Ectodermal cell (in vitro differentiated cells): ENCODE measurements around the gene STX2.

ENCODE experiments used
- H3K27ac ChIP-seq: 2 replicates; pipeline ENCODE4 v1.7.0; 2013; ENCODE audit warnings: mild to moderate bottlenecking, low read depth, low read length; ENCODE audit not compliant: insufficient read depth, poor library complexity, severe bottlenecking
- H3K27me3 ChIP-seq: 2 replicates; pipeline ENCODE4 v1.7.0; 2013; ENCODE audit warnings: mild to moderate bottlenecking, low read length; ENCODE audit not compliant: insufficient read depth, control insufficient read depth, poor library complexity, severe bottlenecking
- H3K36me3 ChIP-seq: one replicate; pipeline ENCODE4 v1.7.0; 2013; ENCODE audit warnings: low read length; ENCODE audit not compliant: control insufficient read depth, insufficient read depth
- H3K4me1 ChIP-seq: one replicate; pipeline ENCODE4 v1.7.0; 2013; ENCODE audit warnings: low read length; ENCODE audit not compliant: control insufficient read depth, insufficient read depth
- H3K4me3 ChIP-seq: 2 replicates; pipeline ENCODE4 v1.7.0; 2013; ENCODE audit warnings: low read depth, low read length, control low read depth; ENCODE audit not compliant: insufficient read depth
- H3K9me3 ChIP-seq: 2 replicates; pipeline ENCODE4 v1.7.0; 2013; ENCODE audit warnings: mild to moderate bottlenecking, low read length, moderate library complexity; ENCODE audit not compliant: control insufficient read depth
- WGBS, 2 experiments: methylation state at CpG; one replicate each; pipeline ENCODE4 v1.1.7; 2013; ENCODE audit warnings: missing lambda C conversion rate in 2 of 2; 5-methylcytosine and 5-hydroxymethylcytosine counted together

The STX2 gene

DNA sequence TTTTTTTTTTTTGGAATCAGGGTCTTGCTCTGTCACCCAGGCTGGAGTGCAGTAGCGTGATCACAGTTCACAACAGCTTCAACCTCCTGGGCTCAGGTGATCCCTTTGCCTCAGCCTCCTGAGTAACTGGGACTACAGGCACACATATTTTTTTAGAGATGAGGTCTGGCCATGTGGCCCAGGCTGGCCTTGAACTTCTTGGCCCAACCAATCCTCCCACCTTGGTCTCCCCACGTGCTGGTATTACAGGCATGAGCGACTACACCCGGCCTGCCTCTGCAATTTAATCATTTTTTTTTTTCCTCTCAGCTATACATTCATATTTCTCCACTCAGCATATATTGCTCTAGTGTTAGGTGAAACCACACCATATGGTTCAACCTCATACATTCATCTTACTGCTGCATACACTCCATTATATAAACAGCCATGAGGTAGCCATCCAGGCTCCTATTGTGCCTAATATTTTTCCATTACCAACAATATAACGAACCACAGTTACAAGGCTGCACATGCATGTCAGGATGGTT is 7.1 kb downstream of the STX2 start:
- H3K27ac ChIP-seq, result no peak overlapping the region
- 90 to 91% methylated on average over 5 of the region's 5 CpGs for WGBS, 2 experiments
- H3K4me1 ChIP-seq, result peaks cover 23% of the 10 kb centered on the region
- H3K9me3 ChIP-seq, result no peaks in the 10 kb centered on the region
- H3K4me3 ChIP-seq, result no peak overlapping the region
- no peaks in the 10 kb centered on the region for H3K36me3 ChIP-seq
- no peaks in the 10 kb centered on the region for H3K27me3 ChIP-seq

DNA sequence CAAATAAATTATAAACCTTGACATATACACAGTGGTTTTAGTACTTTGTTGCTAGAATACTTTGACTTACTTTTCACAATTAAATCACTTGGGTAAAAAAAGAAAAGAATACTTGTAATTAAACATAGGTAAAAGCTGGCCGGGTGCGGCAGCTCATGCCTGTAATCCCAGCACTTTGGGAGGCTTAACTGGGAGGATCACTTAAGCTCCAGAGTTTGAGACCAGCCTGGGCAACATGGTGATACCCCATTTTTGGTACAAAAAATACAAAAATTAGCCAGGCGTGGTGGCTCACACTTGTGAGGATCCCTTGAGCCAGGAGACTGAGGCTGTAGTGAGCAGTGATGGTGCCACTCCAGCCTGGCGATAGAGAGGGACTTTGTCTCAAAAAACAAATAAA is 7.8 kb downstream of the STX2 start:
- 93 to 95% methylated on average over 3 to 4 of the region's 4 CpGs for WGBS, 2 experiments
- Histone ChIP-seq H3K4me3 (no peak overlapping the region), H3K4me1 (peaks cover 23% of the 10 kb centered on the region), H3K27me3 (no peaks in the 10 kb centered on the region), H3K9me3 (no peaks in the 10 kb centered on the region), H3K36me3 (no peaks in the 10 kb centered on the region), H3K27ac (no peak overlapping the region)

- peaks cover 23% of the 10 kb centered on the region for H3K4me1 ChIP-seq
- WGBS, 2 experiments, result 73 to 76% methylated on average over 14 of the region's 14 CpGs
- H3K9me3 ChIP-seq, result no peaks in the 10 kb centered on the region
- H3K27me3 ChIP-seq, result no peaks in the 10 kb centered on the region
- H3K36me3 ChIP-seq, result no peaks in the 10 kb centered on the region
- H3K4me3 ChIP-seq, result no peak overlapping the region
- no peak overlapping the region for H3K27ac ChIP-seq
Observed at GRCh38 chr12:130830246-130830551, 8.9 kb downstream of the STX2 start.

DNA sequence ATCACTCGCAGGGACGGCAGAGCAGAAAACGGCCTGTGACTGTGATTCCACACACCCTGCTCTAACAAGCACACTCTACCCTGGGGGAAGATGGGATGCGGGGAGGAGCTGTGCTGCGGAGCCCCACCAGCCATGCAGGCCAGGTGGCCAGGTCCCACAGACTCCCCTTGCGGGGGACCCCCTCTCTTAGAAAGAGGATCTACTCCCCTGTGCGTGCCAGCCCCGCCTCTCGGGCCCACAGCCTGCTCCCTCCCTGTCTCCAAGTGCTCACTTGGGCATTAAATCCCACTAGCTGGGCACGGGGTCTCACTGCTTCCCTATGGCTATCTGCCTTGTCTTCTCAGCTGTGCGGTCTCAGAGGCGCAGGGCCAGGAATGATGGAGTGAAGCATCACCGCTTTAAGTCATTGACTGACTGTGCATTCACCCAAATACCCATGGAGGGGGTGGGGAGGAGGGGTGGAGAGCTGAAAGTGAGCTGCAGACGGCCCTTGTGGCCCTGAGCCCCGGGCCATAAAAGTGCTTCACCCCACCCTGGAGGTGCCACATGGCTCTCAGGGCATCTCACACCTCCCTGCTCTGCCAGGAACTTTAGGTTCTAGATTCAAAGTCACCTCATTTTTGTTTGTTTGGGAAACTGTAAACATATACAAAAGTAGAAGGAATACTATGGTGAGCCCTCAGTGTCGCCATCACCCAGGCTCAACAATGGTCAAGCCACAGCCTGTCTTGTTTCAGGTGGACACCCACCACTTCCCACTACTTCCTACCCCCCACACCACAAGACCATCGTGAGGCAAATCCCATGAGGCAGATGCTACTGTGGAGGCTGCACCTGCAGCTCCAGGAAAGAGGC is 9.4 kb downstream of the STX2 start:
- Histone ChIP-seq H3K27ac (no peak overlapping the region), H3K36me3 (no peaks in the 10 kb centered on the region), H3K4me1 (peaks cover 23% of the 10 kb centered on the region), H3K9me3 (no peaks in the 10 kb centered on the region), H3K4me3 (no peak overlapping the region), H3K27me3 (no peaks in the 10 kb centered on the region)
- 85% methylated on average over 17 of the region's 17 CpGs for WGBS, 2 experiments

DNA sequence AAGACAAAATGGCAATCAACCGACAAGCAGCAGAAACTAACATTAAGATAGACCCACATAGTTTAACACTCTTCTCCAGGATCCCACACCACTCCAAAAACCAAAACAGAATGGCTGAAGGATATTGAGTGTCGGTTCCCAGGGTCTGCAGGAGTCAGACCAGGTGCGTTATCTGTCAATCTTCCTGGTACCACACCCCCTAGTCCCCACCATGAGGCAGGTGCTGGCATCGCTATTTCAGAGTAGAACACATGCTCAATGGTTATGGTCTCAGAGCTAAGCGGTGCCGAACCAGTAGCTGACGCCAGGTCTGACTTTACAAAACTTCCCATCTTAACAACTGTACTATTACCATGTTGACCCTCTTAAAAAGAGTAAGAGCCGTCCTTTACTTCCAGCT is 10.2 kb downstream of the STX2 start:
- no peaks in the 10 kb centered on the region for H3K9me3 ChIP-seq
- peaks cover 1% of the 10 kb centered on the region for H3K36me3 ChIP-seq
- WGBS, 2 experiments, result 91 to 92% methylated on average over 8 of the region's 8 CpGs
- peaks cover 23% of the 10 kb centered on the region for H3K4me1 ChIP-seq
- no peak overlapping the region for H3K4me3 ChIP-seq
- no peaks in the 10 kb centered on the region for H3K27me3 ChIP-seq
- H3K27ac ChIP-seq, result no peak overlapping the region

- WGBS, 2 experiments, result 90 to 93% methylated on average over 3 of the region's 3 CpGs
- Histone ChIP-seq H3K27me3 (no peaks in the 10 kb centered on the region), H3K4me1 (peaks cover 16% of the 10 kb centered on the region), H3K27ac (no peak overlapping the region), H3K4me3 (no peak overlapping the region), H3K9me3 (no peaks in the 10 kb centered on the region), H3K36me3 (peaks cover 7% of the 10 kb centered on the region)
Observed at GRCh38 chr12:130827432-130827831, 11.6 kb downstream of the STX2 start.

DNA sequence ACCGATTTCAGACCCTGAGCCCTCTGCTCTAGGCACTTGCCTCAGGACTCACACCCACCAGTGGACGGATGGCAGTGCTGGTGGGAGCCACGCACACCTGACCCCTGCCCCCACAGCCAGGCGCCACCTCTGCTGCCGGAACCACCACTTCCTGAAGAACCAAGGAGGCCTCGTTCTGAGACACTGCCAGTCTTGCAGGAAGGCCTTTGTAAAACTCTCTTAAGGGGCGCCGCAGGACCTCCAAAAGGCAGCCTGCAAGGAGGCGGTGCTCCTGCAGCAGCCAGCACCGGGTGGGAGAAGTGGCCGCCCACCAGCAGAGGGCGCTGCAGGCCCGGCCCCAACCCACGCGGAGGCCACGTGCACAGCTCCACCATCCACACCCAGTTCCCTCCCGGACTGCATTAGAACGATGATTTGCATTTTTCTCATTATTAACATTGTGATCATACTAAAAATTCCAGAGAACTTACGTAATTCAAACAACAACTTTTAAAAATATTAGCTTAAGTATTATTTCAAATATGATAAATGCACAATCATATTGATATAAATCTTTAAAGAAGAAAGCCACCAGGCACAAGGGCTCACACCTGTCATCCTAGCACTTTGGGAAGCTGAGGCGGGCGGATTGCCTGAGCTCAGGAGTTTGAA is 12.8 kb downstream of the STX2 start:
- no peak overlapping the region for H3K27ac ChIP-seq
- H3K4me1 ChIP-seq, result peaks cover 16% of the 10 kb centered on the region
- H3K9me3 ChIP-seq, result no peaks in the 10 kb centered on the region
- peaks cover 7% of the 10 kb centered on the region for H3K36me3 ChIP-seq
- no peaks in the 10 kb centered on the region for H3K27me3 ChIP-seq
- 74 to 77% methylated on average over 20 of the region's 21 CpGs for WGBS, 2 experiments
- H3K4me3 ChIP-seq, result no peak overlapping the region

DNA sequence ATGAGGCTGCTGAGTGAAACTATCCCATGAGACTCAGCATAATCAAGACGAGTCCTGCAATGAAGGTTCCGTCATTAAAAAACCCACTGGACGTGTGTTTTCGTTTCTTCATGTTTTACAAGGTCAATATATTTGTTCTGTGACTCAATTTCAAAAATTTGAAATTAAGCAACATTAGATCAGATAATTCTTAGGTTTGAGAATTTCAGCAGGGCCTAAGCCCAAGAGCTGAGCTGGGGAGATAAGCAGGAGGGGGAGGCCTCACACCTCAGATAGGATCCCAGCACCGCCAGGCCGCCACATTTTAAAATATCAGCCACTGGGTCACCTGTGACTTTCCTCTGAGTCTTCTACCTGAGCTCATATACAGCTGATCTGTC is 13.3 kb downstream of the STX2 start:
- Histone ChIP-seq H3K27ac (no peak overlapping the region), H3K4me1 (peaks cover 16% of the 10 kb centered on the region), H3K4me3 (no peak overlapping the region), H3K27me3 (no peaks in the 10 kb centered on the region), H3K36me3 (peaks cover 7% of the 10 kb centered on the region), H3K9me3 (no peaks in the 10 kb centered on the region)
- WGBS, 2 experiments, result 95 to 99% methylated on average over 5 to 6 of the region's 6 CpGs

DNA sequence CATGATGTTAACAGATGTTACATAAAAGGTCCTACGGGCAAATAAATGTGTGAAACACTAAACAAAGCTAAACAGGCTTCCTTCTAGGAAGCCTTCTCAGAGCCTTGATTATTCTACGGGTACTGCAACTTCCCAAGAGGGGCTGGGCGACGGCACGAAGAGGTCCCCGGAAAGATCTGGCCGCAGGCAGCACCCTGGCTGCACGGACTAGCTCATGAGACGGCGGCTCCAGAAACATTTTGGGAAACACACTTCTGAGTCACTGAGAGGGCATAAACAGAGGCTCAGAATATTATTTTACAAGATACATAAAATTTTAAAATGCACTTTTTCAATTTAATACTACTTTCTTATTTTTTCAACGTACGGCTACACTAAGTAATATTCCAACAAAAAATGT is 19.4 kb downstream of the STX2 start:
- H3K4me1 ChIP-seq, result peaks cover 11% of the 10 kb centered on the region
- H3K4me3 ChIP-seq, result no peak overlapping the region
- H3K36me3 ChIP-seq, result peaks cover 13% of the 10 kb centered on the region
- H3K27ac ChIP-seq, result no peak overlapping the region
- no peaks in the 10 kb centered on the region for H3K9me3 ChIP-seq
- no peaks in the 10 kb centered on the region for H3K27me3 ChIP-seq
- WGBS, 2 experiments, result 95% methylated on average over 12 of the region's 12 CpGs

DNA sequence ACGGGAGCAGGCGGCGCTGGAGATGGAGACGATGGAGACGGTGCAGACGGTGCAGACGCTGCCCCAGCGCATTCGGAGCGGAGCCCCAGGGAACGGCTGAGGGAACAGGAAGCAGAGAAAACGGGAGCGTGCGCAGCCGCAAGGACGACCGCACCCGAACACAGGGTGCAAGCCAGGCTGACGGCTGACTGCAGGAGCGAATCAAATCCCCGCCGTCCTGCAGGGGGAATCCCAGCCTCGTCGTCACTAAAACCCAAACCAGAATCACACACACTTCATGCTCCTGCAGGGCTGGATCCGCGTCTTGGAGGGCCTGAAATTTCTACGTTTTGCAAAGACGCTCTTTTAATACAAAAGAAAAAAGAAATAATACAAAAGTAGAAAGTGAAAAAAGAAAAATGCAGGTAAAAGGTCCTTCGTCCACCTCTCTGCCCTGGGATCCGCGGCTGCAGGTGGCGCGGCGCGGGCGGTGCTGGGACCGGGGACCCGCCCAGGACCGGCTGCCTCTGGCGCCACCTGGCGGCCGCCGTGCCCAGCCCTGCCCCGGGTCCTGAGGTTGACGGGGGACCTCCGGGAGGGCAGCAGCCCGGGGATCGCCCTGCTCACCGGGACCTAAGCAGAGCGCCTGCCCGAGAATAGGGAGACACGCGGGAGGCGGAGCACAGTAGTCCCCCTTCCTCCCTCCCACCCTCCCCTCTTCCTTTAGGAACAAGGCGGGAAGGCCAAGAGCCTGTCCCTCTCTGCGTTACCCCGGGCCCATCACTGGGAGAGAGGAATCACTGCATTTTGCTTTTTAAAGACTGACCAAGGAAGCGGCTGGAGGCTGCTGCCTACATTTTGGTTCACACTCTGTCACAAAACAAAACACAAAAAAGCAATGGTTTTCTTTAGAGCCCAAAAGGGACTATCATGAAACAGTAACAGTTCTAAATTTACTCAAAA is 20.1 kb downstream of the STX2 start:
- Histone ChIP-seq H3K4me1 (peaks cover 12% of the 10 kb centered on the region), H3K4me3 (no peak overlapping the region), H3K9me3 (no peaks in the 10 kb centered on the region), H3K27ac (no peak overlapping the region), H3K27me3 (no peaks in the 10 kb centered on the region), H3K36me3 (peaks cover 12% of the 10 kb centered on the region)
- 45% methylated on average over 56 of the region's 58 CpGs for WGBS, 2 experiments
